ENCODE results near the gene ZNF746.

Gene ZNF746

DNA sequence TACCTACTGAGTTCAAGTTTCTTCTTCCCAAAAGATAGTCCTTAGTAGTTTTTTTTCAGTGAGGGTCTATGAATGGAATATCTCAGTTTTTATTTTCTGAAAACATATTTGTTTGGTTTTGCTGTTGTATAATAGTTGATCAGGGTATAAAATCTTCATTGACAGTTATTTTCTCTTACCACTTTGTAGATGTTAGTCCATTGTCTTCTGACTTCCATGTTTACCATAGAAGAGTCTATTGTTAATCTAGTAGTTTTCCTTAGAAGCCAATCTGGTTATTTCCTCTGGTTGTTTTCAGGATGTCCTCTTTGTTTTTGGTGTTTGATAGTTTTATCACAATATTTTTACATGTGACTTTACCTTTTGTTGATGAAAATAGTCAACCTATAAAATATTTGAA is 31.2 kb downstream of the ZNF746 start:
- no peaks in the 10 kb centered on the region for H3F3A ChIP-seq (ENCODE audit: low read depth)
- TF ChIP-seq CTCF (conservative IDR thresholded peaks at IDR 0.05; ENCODE audit: low read length), result no peak
- TF ChIP-seq EZH2phosphoT487 (IDR thresholded peaks at IDR 0.05; ENCODE audit: borderline replicate concordance), result no peak
- H3K9me3 ChIP-seq (ENCODE audit: insufficient read depth, low read depth, low read length), result no peaks in the 10 kb centered on the region; the same call in 1 of the 2 replicates
- no peak overlapping the region for H3K4me3 ChIP-seq (ENCODE audit: low read length, poor library complexity, severe bottlenecking)
- H3K36me3 ChIP-seq (ENCODE audit: insufficient read depth, low read length), result peaks cover 1% of the 10 kb centered on the region; the same call in 1 of the 2 replicates
- no peaks in the 10 kb centered on the region for H3K27me3 ChIP-seq (ENCODE audit: insufficient read depth, low read length, poor library complexity, severe bottlenecking)
- no peaks in the 10 kb centered on the region for H3K79me2 ChIP-seq (ENCODE audit: insufficient read depth, low read length)
- no peak overlapping the region for H3K4me2 ChIP-seq (ENCODE audit: low read depth, low read length, poor library complexity, severe bottlenecking)
- no peaks in the 10 kb centered on the region for H4K20me1 ChIP-seq (ENCODE audit: insufficient read depth, low read length, poor library complexity, severe bottlenecking)
- H2AFZ ChIP-seq (ENCODE audit: low read length), result no peak overlapping the region
- H3K9me2 ChIP-seq (replicated peaks; ENCODE audit: low read depth, low read length), result no peaks in the 10 kb centered on the region
- H3K4me1 ChIP-seq (ENCODE audit: insufficient read depth, low read length, poor library complexity, severe bottlenecking), result no peaks in the 10 kb centered on the region
- no peak overlapping the region for H3K9ac ChIP-seq (ENCODE audit: low read depth, low read length, poor library complexity, severe bottlenecking)

DNA sequence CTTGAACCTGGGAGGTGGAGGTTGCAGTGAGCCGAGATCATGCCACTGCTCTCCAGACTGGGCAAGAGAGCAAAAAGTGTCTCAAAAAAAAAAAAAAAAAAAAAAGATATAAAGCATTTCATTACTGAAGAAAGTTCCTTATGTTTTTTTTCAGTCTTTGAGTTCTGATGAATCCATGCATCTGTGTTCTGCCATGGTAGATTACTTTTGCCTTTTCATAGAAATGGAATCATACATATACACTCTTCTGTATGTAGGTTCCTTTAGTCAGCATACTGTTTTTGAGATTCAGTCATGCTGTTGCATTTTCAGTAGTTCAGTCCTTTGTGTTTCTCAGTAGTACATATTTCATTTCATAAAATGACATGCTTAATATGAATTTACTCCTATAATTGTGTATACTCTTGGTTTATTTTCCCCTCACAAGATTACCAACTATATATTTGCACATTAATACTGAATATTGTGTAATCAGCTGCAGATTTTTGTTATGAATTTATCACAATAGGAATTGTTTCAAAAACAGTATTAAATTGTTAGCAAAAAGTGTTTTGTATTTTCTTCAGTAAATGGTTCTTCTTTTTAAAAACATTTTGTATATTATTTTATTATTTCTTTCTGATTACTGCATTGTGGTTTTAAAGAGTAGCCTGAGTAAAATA is 34.0 kb downstream of the ZNF746 start:
- TF ChIP-seq CTCF (conservative IDR thresholded peaks at IDR 0.05; ENCODE audit: low read length), result no peak
- no peak for TF ChIP-seq EZH2phosphoT487 (IDR thresholded peaks at IDR 0.05; ENCODE audit: borderline replicate concordance)
- H4K20me1 ChIP-seq (ENCODE audit: insufficient read depth, low read length, poor library complexity, severe bottlenecking), result peaks cover 3% of the 10 kb centered on the region
- H2AFZ ChIP-seq (ENCODE audit: low read length), result no peak overlapping the region
- no peak overlapping the region for H3K4me2 ChIP-seq (ENCODE audit: low read depth, low read length, poor library complexity, severe bottlenecking)
- no peak overlapping the region for H3K9ac ChIP-seq (ENCODE audit: low read depth, low read length, poor library complexity, severe bottlenecking)
- H3K4me1 ChIP-seq (ENCODE audit: insufficient read depth, low read length, poor library complexity, severe bottlenecking), result peaks cover 12% of the 10 kb centered on the region
- no peaks in the 10 kb centered on the region for H3F3A ChIP-seq (ENCODE audit: low read depth)
- H3K9me2 ChIP-seq (replicated peaks; ENCODE audit: low read depth, low read length), result no peaks in the 10 kb centered on the region
- H3K9me3 ChIP-seq (ENCODE audit: insufficient read depth, low read depth, low read length), result no peaks in the 10 kb centered on the region; the same call in 1 of the 2 replicates
- H3K27me3 ChIP-seq (ENCODE audit: insufficient read depth, low read length, poor library complexity, severe bottlenecking), result no peaks in the 10 kb centered on the region
- peaks cover 18% of the 10 kb centered on the region; the same call in 1 of the 2 replicates for H3K79me2 ChIP-seq (ENCODE audit: insufficient read depth, low read length)
- no peak overlapping the region for H3K4me3 ChIP-seq (ENCODE audit: low read length, poor library complexity, severe bottlenecking)
- H3K36me3 ChIP-seq (ENCODE audit: insufficient read depth, low read length), result no peaks in the 10 kb centered on the region

- Histone ChIP-seq H3K36me3 (ENCODE audit: insufficient read depth, low read length) (no peaks in the 10 kb centered on the region), H3K9me3 (ENCODE audit: insufficient read depth, low read depth, low read length) (no peaks in the 10 kb centered on the region; the same call in 1 of the 2 replicates), H3K9ac (ENCODE audit: low read depth, low read length, poor library complexity, severe bottlenecking) (no peak overlapping the region), H3K79me2 (ENCODE audit: insufficient read depth, low read length) (peaks cover 24% of the 10 kb centered on the region; the same call in 1 of the 2 replicates), H3K27me3 (ENCODE audit: insufficient read depth, low read length, poor library complexity, severe bottlenecking) (no peaks in the 10 kb centered on the region), H3K4me2 (ENCODE audit: low read depth, low read length, poor library complexity, severe bottlenecking) (no peak overlapping the region), H3F3A (ENCODE audit: low read depth) (no peaks in the 10 kb centered on the region), H3K9me2 (replicated peaks; ENCODE audit: low read depth, low read length) (no peaks in the 10 kb centered on the region), H4K20me1 (ENCODE audit: insufficient read depth, low read length, poor library complexity, severe bottlenecking) (peaks cover 8% of the 10 kb centered on the region), H2AFZ (ENCODE audit: low read length) (no peak overlapping the region), H3K4me3 (ENCODE audit: low read length, poor library complexity, severe bottlenecking) (no peak overlapping the region), H3K4me1 (ENCODE audit: insufficient read depth, low read length, poor library complexity, severe bottlenecking) (peaks cover 16% of the 10 kb centered on the region)
- no peak for TF ChIP-seq EZH2phosphoT487 (IDR thresholded peaks at IDR 0.05; ENCODE audit: borderline replicate concordance)
- no peak for TF ChIP-seq CTCF (conservative IDR thresholded peaks at IDR 0.05; ENCODE audit: low read length)
Observed at GRCh38 chr7:149462101-149462520, 35.5 kb downstream of the ZNF746 start.

Data from Loucy (cell line).